Glutamatergic neuron (in vitro differentiated cells): ENCODE data around the gene CDK6. TPM values are rescaled to one million over a fixed set of nuclear protein-coding genes. Genes with fewer than 3 reads are reported as not detected.

ENCODE experiments used
- DNase-seq: peaks from one replicate; pipeline ENCODE4 v3.0.0; 2022
- H3K27ac Mint-ChIP-seq: one replicate; pipeline ENCODE4 v1.8.0; 2020; ENCODE audit warnings: mild to moderate bottlenecking, mixed read lengths, inconsistent platforms; ENCODE audit not compliant: unreplicated experiment
- H3K27me3 Mint-ChIP-seq: one replicate; pipeline ENCODE4 v1.8.0; 2020; ENCODE audit warnings: mild to moderate bottlenecking, moderate library complexity, mixed read lengths, inconsistent platforms; ENCODE audit not compliant: unreplicated experiment
- H3K36me3 Mint-ChIP-seq: one replicate; pipeline ENCODE4 v1.8.0; 2020; ENCODE audit warnings: mild to moderate bottlenecking, mixed read lengths, inconsistent platforms; ENCODE audit not compliant: unreplicated experiment
- H3K4me1 Mint-ChIP-seq: one replicate; pipeline ENCODE4 v1.8.0; 2020; ENCODE audit warnings: mild to moderate bottlenecking, low read depth, mixed read lengths, inconsistent platforms; ENCODE audit not compliant: unreplicated experiment
- H3K4me3 Mint-ChIP-seq: one replicate; pipeline ENCODE4 v1.8.0; 2020; ENCODE audit warnings: mild to moderate bottlenecking, mixed read lengths, inconsistent platforms; ENCODE audit not compliant: unreplicated experiment
- H3K9me3 Mint-ChIP-seq: one replicate; pipeline ENCODE4 v1.8.0; 2020; ENCODE audit warnings: mild to moderate bottlenecking, moderate library complexity, mixed read lengths, inconsistent platforms; ENCODE audit not compliant: unreplicated experiment
- CTCF ChIP-seq: fragments of 200-600 bp; sonication (generic); IDR thresholded peaks from one replicate; pipeline ENCODE4 v1.5.0; 2021; ENCODE audit not compliant: partially characterized antibody, unreplicated experiment
- total RNA-seq: library from RNA; stranded (reverse); fragmentation: NEBNext Ultra II Directional; extraction: Animal tissue kit (Norgen Biotek cat#: 25700); gene quantifications from one replicate; pipeline ENCODE4 v1.2.1, GENCODE V29; 2021; ENCODE audit not compliant: unreplicated experiment

CDK6 gene
- total RNA-seq, 1 donor from 2014 or later = 111 TPM

- Mint-ChIP-seq H3K36me3 (peaks cover 9% of the 10 kb centered on the region), H3K27ac (no peak overlapping the region), H3K9me3 (no peaks in the 10 kb centered on the region), H3K27me3 (peaks cover 2% of the 10 kb centered on the region), H3K4me1 (peaks cover 13% of the 10 kb centered on the region), H3K4me3 (no peak overlapping the region)
- no peak for DNase-seq
- TF ChIP-seq CTCF = no peak
Measured at GRCh38 chr7:92709150-92709549, 127.2 kb downstream of the CDK6 start.

- no peak for DNase-seq
- no peak for TF ChIP-seq CTCF
- Mint-ChIP-seq H3K9me3 (no peaks in the 10 kb centered on the region), H3K36me3 (peaks cover 9% of the 10 kb centered on the region), H3K27me3 (no peaks in the 10 kb centered on the region), H3K4me3 (no peak overlapping the region), H3K27ac (no peak overlapping the region), H3K4me1 (peaks cover 13% of the 10 kb centered on the region)
Measured at GRCh38 chr7:92708111-92709042, 128.0 kb downstream of the CDK6 start.

GRCh38 chr7:92707435-92707834 lies 128.9 kb downstream of the CDK6 start:
- H3K4me3 Mint-ChIP-seq = no peak overlapping the region
- H3K9me3 Mint-ChIP-seq = no peaks in the 10 kb centered on the region
- no peak for DNase-seq
- no peaks in the 10 kb centered on the region for H3K27me3 Mint-ChIP-seq
- peaks cover 13% of the 10 kb centered on the region for H3K4me1 Mint-ChIP-seq
- peaks cover 9% of the 10 kb centered on the region for H3K36me3 Mint-ChIP-seq
- TF ChIP-seq CTCF = no peak
- peak overlapping the region; percentile 35 for H3K27ac Mint-ChIP-seq

GRCh38 chr7:92706563-92706962 lies 129.8 kb downstream of the CDK6 start:
- Mint-ChIP-seq H3K4me1 (peaks cover 13% of the 10 kb centered on the region), H3K27me3 (no peaks in the 10 kb centered on the region), H3K4me3 (no peak overlapping the region), H3K36me3 (peaks cover 12% of the 10 kb centered on the region), H3K9me3 (no peaks in the 10 kb centered on the region), H3K27ac (no peak overlapping the region)
- TF ChIP-seq CTCF = no peak
- DNase-seq = no peak

GRCh38 chr7:92705831-92706230 lies 130.5 kb downstream of the CDK6 start:
- peaks cover 13% of the 10 kb centered on the region for H3K4me1 Mint-ChIP-seq
- no peak overlapping the region for H3K4me3 Mint-ChIP-seq
- no peak overlapping the region for H3K27ac Mint-ChIP-seq
- no peaks in the 10 kb centered on the region for H3K27me3 Mint-ChIP-seq
- DNase-seq = no peak
- H3K9me3 Mint-ChIP-seq = peaks cover 1% of the 10 kb centered on the region
- TF ChIP-seq CTCF = no peak
- peaks cover 12% of the 10 kb centered on the region for H3K36me3 Mint-ChIP-seq
